HL-60/S4 treated with phorbol 12-myristate 13-acetate at 8.2 ng/mL for 4 days and 3 days (cell line): ENCODE measurements around the gene UBE2J2.

Source experiments
- in situ Hi-C: fragments of 300-500 bp; cut with MboI; formaldehyde crosslinking; loops from 2 replicates; pipeline ENCODE4 v1.15.0; 2022; ENCODE audit warnings: low sequenced_read_pairs

UBE2J2 gene

GRCh38 chr1:1215881-1216605 lies 57.6 kb downstream of the UBE2J2 start:
- in situ Hi-C loops = no loop called here

GRCh38 chr1:1215080-1215676 lies 58.5 kb downstream of the UBE2J2 start:
- in situ Hi-C loops = no loop called here

GRCh38 chr1:1213345-1214265 lies 60.0 kb downstream of the UBE2J2 start, which contains the start of gene TNFRSF4:
Gene TNFRSF4, minus strand, starts transcription at chr1:1214153. Its CDS starts 26 bp downstream, at chr1:1214127.
- in situ Hi-C loops = no loop called here

DNA sequence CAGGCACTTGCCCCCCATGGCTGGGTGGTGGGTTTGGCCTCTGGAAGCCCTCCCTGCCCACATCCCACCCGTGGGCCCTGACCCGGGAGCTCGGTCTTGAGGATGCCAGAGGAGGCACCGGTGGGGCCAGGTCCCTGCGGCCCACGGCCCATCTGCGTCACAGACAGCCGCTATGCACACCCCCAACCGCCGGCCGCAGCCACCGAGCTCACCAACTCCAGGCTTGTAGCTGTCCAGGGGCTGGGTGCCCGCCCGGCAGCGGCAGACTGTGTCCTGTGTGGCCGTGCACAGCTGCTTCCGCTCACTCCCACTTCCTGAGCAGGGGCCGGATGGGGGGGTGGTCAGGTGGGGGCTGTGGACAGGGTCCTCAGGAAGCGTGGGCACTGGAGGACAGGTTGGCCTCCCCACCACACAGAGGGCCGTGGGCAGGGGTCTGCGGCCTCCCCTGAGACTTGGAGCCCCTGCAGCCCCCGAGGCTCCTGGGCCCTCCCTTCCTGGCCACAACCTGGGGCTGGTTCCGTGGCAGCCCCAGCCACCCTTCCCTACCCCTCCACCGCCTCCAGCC lies 60.8 kb downstream of the UBE2J2 start:
- in situ Hi-C loops = no loop called here

- in situ Hi-C loops = no loop called here
Measured at GRCh38 chr1:1211541-1212441, 61.9 kb downstream of the UBE2J2 start.

- in situ Hi-C loops = no loop called here
Measured at GRCh38 chr1:1210726-1211540, 62.7 kb downstream of the UBE2J2 start.

DNA sequence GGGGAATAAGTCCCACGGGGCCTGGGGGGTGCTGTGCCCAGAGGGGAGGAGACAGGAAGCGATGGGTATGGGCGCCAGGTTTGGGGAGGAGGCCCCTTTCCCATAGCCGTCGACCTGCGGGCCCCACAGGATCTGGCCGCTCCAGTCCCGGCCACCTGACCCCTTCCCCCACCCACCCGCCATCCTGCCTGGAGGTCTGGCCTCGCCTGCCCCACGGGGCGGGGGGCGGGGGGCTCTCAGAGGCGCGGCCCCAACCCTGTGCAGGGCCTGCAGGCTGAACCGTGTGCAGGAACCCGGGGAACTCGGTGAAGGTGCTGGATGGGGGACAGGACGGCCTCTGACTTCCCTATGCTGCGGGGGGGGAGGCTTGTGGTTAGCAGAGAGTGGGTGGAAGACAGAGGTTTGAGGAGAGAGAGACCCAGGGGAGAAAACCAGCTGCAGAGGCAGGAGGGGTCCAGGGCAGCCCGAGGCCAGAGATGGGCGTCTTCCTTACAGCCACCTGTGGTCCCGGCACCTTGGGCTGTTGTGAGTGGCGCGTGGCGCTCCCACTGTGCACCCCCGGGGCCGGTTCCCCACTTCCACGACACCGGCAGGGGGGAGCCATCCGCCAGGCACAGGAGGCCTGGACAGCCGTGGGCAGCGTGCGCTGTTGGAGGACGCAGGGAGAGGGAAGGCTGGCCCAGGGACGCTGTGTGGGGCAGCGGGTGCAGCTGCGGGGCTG lies 64.8 kb downstream of the UBE2J2 start:
- in situ Hi-C loops = no loop called here

DNA sequence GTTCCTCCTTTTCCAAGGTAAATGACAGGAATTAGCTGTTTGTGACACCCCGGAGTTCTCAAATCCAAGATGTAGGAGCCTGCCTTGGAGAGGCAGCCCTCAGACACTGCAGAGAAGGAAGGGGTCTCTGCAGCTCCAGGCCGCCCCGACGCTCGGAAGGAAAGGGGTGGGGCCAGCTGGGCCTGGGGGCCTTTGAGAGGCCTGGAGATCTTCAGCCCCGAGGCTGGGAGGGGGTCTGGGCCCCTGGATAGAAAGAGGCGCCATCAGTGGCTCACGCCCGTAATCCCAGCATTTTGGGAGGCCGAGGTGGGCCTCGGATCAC lies 66.1 kb downstream of the UBE2J2 start:
- in situ Hi-C loops = no loop called here

DNA sequence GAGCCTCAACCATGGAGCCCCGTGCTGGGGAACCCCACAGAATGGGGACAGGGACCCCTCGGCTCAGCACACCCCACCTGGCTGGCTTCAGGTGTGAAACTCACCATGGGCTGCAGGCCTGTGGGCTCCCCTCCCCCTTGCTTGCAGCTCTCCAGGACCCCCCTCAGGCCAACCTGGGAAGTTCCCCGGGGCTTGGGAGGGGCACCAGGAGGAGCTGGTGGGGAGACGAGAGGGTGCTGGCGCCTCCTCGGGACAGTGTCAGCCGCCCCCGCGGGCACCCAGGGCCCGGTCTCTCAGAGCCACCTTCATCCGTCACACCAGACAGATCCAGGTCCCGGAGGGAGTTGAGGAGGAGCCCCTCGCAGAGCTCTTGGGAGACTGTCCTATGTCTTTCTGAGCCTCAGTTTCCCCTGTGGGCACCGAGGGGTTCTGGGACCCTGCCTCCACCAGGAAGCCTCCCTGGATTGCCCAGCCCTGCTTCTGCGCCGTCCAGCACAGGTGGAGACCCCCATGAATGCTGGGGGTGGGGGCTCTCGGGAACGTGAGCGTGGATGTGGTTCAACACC lies 66.6 kb downstream of the UBE2J2 start:
- in situ Hi-C loops = no loop called here

- in situ Hi-C loops = no loop called here
Measured at GRCh38 chr1:1206376-1206965, 67.2 kb downstream of the UBE2J2 start, which contains the start of gene TNFRSF18. Gene TNFRSF18, minus strand, starts transcription at chr1:1206592. Its CDS starts 21 bp downstream, at chr1:1206571.

- in situ Hi-C loops = no loop called here
Measured at GRCh38 chr1:1205769-1206375, 67.8 kb downstream of the UBE2J2 start.

GRCh38 chr1:1204998-1205768 lies 68.5 kb downstream of the UBE2J2 start:
- in situ Hi-C loops = no loop called here

- in situ Hi-C loops = no loop called here
Measured at GRCh38 chr1:1204425-1204920, 69.2 kb downstream of the UBE2J2 start.
